H9 (cell line): ENCODE results near the gene FOXN1. TPM values are rescaled to one million over a fixed set of nuclear protein-coding genes. Genes with fewer than 3 reads are reported as not detected.

Experiments used
- DNase-seq: peaks from one replicate; pipeline ENCODE4 v3.0.0-alpha.2; 2017
- H2AFZ ChIP-seq: one replicate; pipeline ENCODE4 v1.6.1; 2013; ENCODE audit warnings: mild to moderate bottlenecking, low read length, control low read depth, moderate library complexity
- H2AK5ac ChIP-seq: 2 replicates; pipeline ENCODE4 v1.6.1; 2013; ENCODE audit warnings: low read length, control low read depth, mixed read lengths; ENCODE audit not compliant: insufficient read length
- H2BK120ac ChIP-seq: one replicate; pipeline ENCODE4 v1.6.1; 2013; ENCODE audit warnings: low read depth, mild to moderate bottlenecking, low read length, control low read depth, inconsistent platforms; ENCODE audit not compliant: poor library complexity, severe bottlenecking
- H2BK12ac ChIP-seq: 2 replicates; pipeline ENCODE4 v1.6.1; 2013; ENCODE audit warnings: low read length, control low read depth, mixed read lengths, low read depth; ENCODE audit not compliant: insufficient read length
- H2BK15ac ChIP-seq: 2 replicates; pipeline ENCODE4 v1.6.1; 2013; ENCODE audit warnings: low read depth, low read length, control low read depth
- H2BK20ac ChIP-seq: one replicate; pipeline ENCODE4 v1.6.1; 2013; ENCODE audit warnings: low read depth, mild to moderate bottlenecking, low read length, control low read depth, inconsistent platforms; ENCODE audit not compliant: poor library complexity, severe bottlenecking
- H2BK5ac ChIP-seq: 2 replicates; pipeline ENCODE4 v1.6.1; 2013; ENCODE audit warnings: low read length, control low read depth, mixed read lengths; ENCODE audit not compliant: insufficient read length
- H3K14ac ChIP-seq: 2 replicates; pipeline ENCODE4 v1.6.1; 2013; ENCODE audit warnings: low read length, control low read depth; ENCODE audit not compliant: insufficient read depth
- H3K18ac ChIP-seq: 2 replicates; pipeline ENCODE4 v1.6.1; 2013; ENCODE audit warnings: low read depth, mild to moderate bottlenecking, mixed read lengths, low read length, control low read depth; ENCODE audit not compliant: insufficient read length
- H3K23ac ChIP-seq: 2 replicates; pipeline ENCODE4 v1.6.1; 2013; ENCODE audit warnings: low read length, control low read depth, mixed read lengths, low read depth; ENCODE audit not compliant: insufficient read length
- H3K23me2 ChIP-seq: 2 replicates; pipeline ENCODE4 v1.6.1; 2013; ENCODE audit warnings: low read depth, mild to moderate bottlenecking, mixed read lengths, low read length, control low read depth; ENCODE audit not compliant: insufficient read length, poor library complexity, severe bottlenecking
- H3K27ac ChIP-seq: 2 replicates; pipeline ENCODE4 v1.5.1; 2013; ENCODE audit warnings: low read length, control low read depth, mixed read lengths, low read depth; ENCODE audit not compliant: insufficient read length
- H3K27me3 ChIP-seq: 2 replicates; pipeline ENCODE4 v1.6.1; 2013; ENCODE audit warnings: low read length, control low read depth, inconsistent platforms; ENCODE audit not compliant: insufficient read depth
- H3K4ac ChIP-seq: 2 replicates; pipeline ENCODE4 v1.6.1; 2013; ENCODE audit warnings: low read depth, mild to moderate bottlenecking, control low read depth, inconsistent platforms, low read length, moderate library complexity
- H3K4me1 ChIP-seq: 2 replicates; pipeline ENCODE4 v1.6.1; 2013; ENCODE audit warnings: low read length, control low read depth, inconsistent platforms; ENCODE audit not compliant: insufficient read depth
- H3K4me2 ChIP-seq: 2 replicates; pipeline ENCODE4 v1.6.1; 2013; ENCODE audit warnings: low read length, control low read depth, mixed read lengths; ENCODE audit not compliant: insufficient read length, insufficient read depth
- H3K56ac ChIP-seq: 2 replicates; pipeline ENCODE4 v1.6.1; 2013; ENCODE audit warnings: low read depth, mild to moderate bottlenecking, mixed read lengths, low read length, control low read depth; ENCODE audit not compliant: insufficient read length
- H3K79me1 ChIP-seq: 2 replicates; pipeline ENCODE4 v1.6.1; 2013; ENCODE audit warnings: low read depth, mild to moderate bottlenecking, moderate library complexity, low read length, control low read depth, inconsistent platforms; ENCODE audit not compliant: insufficient read depth, poor library complexity, severe bottlenecking
- H3K79me2 ChIP-seq: 2 replicates; pipeline ENCODE4 v1.6.1; 2013; ENCODE audit warnings: low read length, control low read depth, inconsistent platforms; ENCODE audit not compliant: insufficient read depth
- H3K9ac ChIP-seq: 2 replicates; pipeline ENCODE4 v1.6.1; 2013; ENCODE audit warnings: low read length, control low read depth, mixed read lengths; ENCODE audit not compliant: insufficient read length; ENCODE audit errors: extremely low read depth
- H3K9me3 ChIP-seq: one replicate; pipeline ENCODE4 v1.6.1; 2013; ENCODE audit warnings: low read depth, low read length, inconsistent platforms; ENCODE audit not compliant: control insufficient read depth
- H3T11ph ChIP-seq: one replicate; pipeline ENCODE4 v1.6.1; 2013; ENCODE audit warnings: mild to moderate bottlenecking, low read length, control low read depth, inconsistent platforms
- H4K20me1 ChIP-seq: one replicate; pipeline ENCODE4 v1.6.1; 2013; ENCODE audit not compliant: control insufficient read depth, insufficient read length, insufficient read depth
- H4K5ac ChIP-seq: 2 replicates; pipeline ENCODE4 v1.6.1; 2013; ENCODE audit warnings: low read depth, mild to moderate bottlenecking, mixed read lengths, low read length, control low read depth; ENCODE audit not compliant: insufficient read length
- H4K8ac ChIP-seq: replicated peaks from 2 replicates; pipeline ENCODE4 v1.6.1; 2013; ENCODE audit warnings: low read length, control low read depth, mixed read lengths, low read depth; ENCODE audit not compliant: insufficient read length
- H4K91ac ChIP-seq: 2 replicates; pipeline ENCODE4 v1.6.1; 2013; ENCODE audit warnings: low read depth, mild to moderate bottlenecking, moderate library complexity, mixed read lengths, low read length, control low read depth; ENCODE audit not compliant: insufficient read length
- H3K27ac Mint-ChIP-seq, 3 experiments: 2 replicates in 2 of 3; 3 replicates in 1 of 3; pipeline ENCODE4 v1.8.0; 2020 to 2021; ENCODE audit warnings: mixed read lengths in 3 of 3, mild to moderate bottlenecking in 1 of 3, moderate library complexity in 1 of 3
- H3K27me3 Mint-ChIP-seq: 2 replicates; pipeline ENCODE4 v1.8.0; 2021; ENCODE audit warnings: low read depth, mild to moderate bottlenecking, moderate library complexity, mixed read lengths
- H3K36me3 Mint-ChIP-seq, 3 experiments: 2 replicates in 2 of 3; 3 replicates in 1 of 3; pipeline ENCODE4 v1.8.0; 2020 to 2021; ENCODE audit warnings: low read depth in 3 of 3, mixed read lengths in 3 of 3; ENCODE audit not compliant: insufficient read depth in 1 of 3
- H3K4me1 Mint-ChIP-seq, 2 experiments: 2 replicates each; pipeline ENCODE4 v1.8.0; 2020; ENCODE audit warnings: mixed read lengths in 2 of 2
- H3K4me3 Mint-ChIP-seq, 2 experiments: 2 replicates in 1 of 2; 3 replicates in 1 of 2; pipeline ENCODE4 v1.8.0; 2020 to 2021; ENCODE audit warnings: mild to moderate bottlenecking in 2 of 2, mixed read lengths in 2 of 2, moderate library complexity in 1 of 2
- H3K9me3 Mint-ChIP-seq, 2 experiments: 2 replicates in 1 of 2; 3 replicates in 1 of 2; pipeline ENCODE4 v1.8.0; 2020; ENCODE audit warnings: mild to moderate bottlenecking in 2 of 2, mixed read lengths in 2 of 2, moderate library complexity in 1 of 2
- CTCF ChIP-seq: fragments of 200-600 bp; sonication (generic); conservative IDR thresholded peaks from 3 replicates; pipeline ENCODE4 v1.8.0; 2021; ENCODE audit warnings: antibody characterized with exemption, mild to moderate bottlenecking
- WGBS: extraction: QIAGEN DNeasy Blood & Tissue Kit; methylation state at CpG from one replicate; pipeline ENCODE4 v1.1.7; 2013; ENCODE audit warnings: missing lambda C conversion rate, low lambda C conversion rate, mixed read lengths; ENCODE audit not compliant: insufficient read length; ENCODE audit errors: extremely low coverage; 5-methylcytosine and 5-hydroxymethylcytosine counted together
- total RNA-seq: library from RNA; stranded (reverse); gene quantifications from 2 replicates; pipeline ENCODE4 v1.2.1, GENCODE V29; 2021

Gene FOXN1
- total RNA-seq, 1 experiment from 2014 or later = not detected

DNA sequence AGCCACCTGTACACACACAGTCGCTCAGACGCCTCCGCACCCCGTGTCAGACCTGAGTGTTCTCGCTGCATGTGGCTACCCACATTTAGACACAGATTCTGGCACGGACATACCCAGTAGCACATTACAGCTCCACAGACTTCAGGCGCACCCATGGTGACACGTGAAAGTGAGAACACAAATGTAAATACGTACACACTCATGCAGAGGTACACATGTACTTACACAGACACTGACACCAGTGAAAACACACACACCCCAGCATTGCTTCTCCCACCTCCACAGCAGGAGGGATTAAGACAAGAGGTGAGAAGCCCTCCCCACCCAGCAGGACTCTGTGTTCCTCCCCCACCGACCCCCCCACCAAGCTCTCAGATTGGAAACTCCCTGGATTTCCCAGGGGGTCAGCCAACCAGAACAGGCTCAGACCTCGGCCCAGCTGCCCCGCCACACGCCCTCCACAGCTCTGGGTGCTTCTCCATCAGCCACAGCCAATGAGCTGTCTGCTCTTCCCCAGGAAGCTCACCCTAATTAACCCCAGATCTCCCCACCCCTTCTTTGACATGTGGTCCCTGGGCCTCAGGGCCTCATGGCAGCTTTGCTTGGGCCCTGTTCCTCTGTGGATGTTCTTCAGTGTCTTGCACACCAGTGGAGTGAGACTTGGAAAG lies 5.3 kb upstream of the FOXN1 start:
- no peak overlapping the region for H2BK15ac ChIP-seq
- Mint-ChIP-seq H3K36me3 (no peaks in the 10 kb centered on the region; a peak in 1 of 7 replicates), H3K27ac (peak overlapping the region; percentile 3 to 66 (median 34); a peak in 4 of 7 replicates), H3K9me3 (no peaks in the 10 kb centered on the region), H3K4me1 (peaks cover 17 to 40% of the 10 kb centered on the region in 2 experiments), H3K4me3 (no peak overlapping the region), H3K27me3 (peaks cover 6% of the 10 kb centered on the region; the same call in 1 of the 2 replicates)
- H2BK20ac ChIP-seq = no peak overlapping the region
- H3K4me2 ChIP-seq = no peak overlapping the region
- no peak overlapping the region for H2BK120ac ChIP-seq
- H3K23ac ChIP-seq = no peak overlapping the region
- H3T11ph ChIP-seq = no peak overlapping the region
- no peak overlapping the region for H3K14ac ChIP-seq
- no peak for DNase-seq
- H3K18ac ChIP-seq = no peak overlapping the region
- H4K8ac ChIP-seq = no peak overlapping the region
- H2BK12ac ChIP-seq = no peak overlapping the region
- no peak overlapping the region for H2BK5ac ChIP-seq
- H3K79me1 ChIP-seq = no peaks in the 10 kb centered on the region
- H3K4ac ChIP-seq = no peak overlapping the region
- H2AFZ ChIP-seq = no peak overlapping the region
- WGBS = no CpG with 5 or more reads among the region's 13 CpGs
- no peaks in the 10 kb centered on the region for H3K23me2 ChIP-seq
- no peaks in the 10 kb centered on the region for H4K20me1 ChIP-seq
- no peak overlapping the region for H2AK5ac ChIP-seq
- H3K27me3 ChIP-seq = no peaks in the 10 kb centered on the region
- H3K56ac ChIP-seq = no peak overlapping the region
- no peak overlapping the region for H3K9ac ChIP-seq
- no peaks in the 10 kb centered on the region for H3K79me2 ChIP-seq
- H4K91ac ChIP-seq = no peak overlapping the region
- no peaks in the 10 kb centered on the region for H3K9me3 ChIP-seq
- H3K27ac ChIP-seq = no peak overlapping the region
- H3K4me1 ChIP-seq = peaks cover 2% of the 10 kb centered on the region; the same call in 1 of the 2 replicates
- no peak for TF ChIP-seq CTCF
- H4K5ac ChIP-seq = no peak overlapping the region
